HFFc6 (cell line): Measurements from ENCODE around the gene SLC25A42. TPM values are rescaled to one million over a fixed set of nuclear protein-coding genes. Genes with fewer than 3 reads are reported as not detected.
"Not testable (repeated sequence)": the region's sequence is repeated elsewhere in the genome, so short reads cannot be mapped to it uniquely, and the experiment has no call there.

ENCODE experiments used
- DNase-seq: peaks from one replicate; pipeline ENCODE4 v3.0.0-alpha.2; 2018
- H3K27ac Mint-ChIP-seq: 2 replicates; pipeline ENCODE4 v1.8.0; 2020; ENCODE audit warnings: mild to moderate bottlenecking, mixed read lengths
- H3K27me3 Mint-ChIP-seq: 2 replicates; pipeline ENCODE4 v1.8.0; 2021; ENCODE audit warnings: mild to moderate bottlenecking, moderate library complexity, mixed read lengths; ENCODE audit not compliant: insufficient read depth
- H3K36me3 Mint-ChIP-seq: 2 replicates; pipeline ENCODE4 v1.8.0; 2021; ENCODE audit warnings: low read depth, mixed read lengths
- H3K4me1 Mint-ChIP-seq: 2 replicates; pipeline ENCODE4 v1.8.0; 2020; ENCODE audit warnings: low read depth, mixed read lengths
- H3K4me3 Mint-ChIP-seq: 2 replicates; pipeline ENCODE4 v1.8.0; 2020; ENCODE audit warnings: mild to moderate bottlenecking, moderate library complexity, mixed read lengths
- H3K9me3 Mint-ChIP-seq: 2 replicates; pipeline ENCODE4 v1.8.0; 2020; ENCODE audit warnings: mild to moderate bottlenecking, mixed read lengths
- total RNA-seq, 6 experiments: library from RNA; stranded (reverse); fragmentation: NEBNext Ultra II Directional; extraction: Animal tissue kit (Norgen Biotek cat#: 25700); gene quantifications; 2 replicates in 1 of 6; 3 replicates in 5 of 6; pipeline ENCODE4 v1.2.3, GENCODE V29; 2021
- TF ChIP-seq, protein P1 (sequence below): fragments of 200-600 bp; sonication (generic); IDR thresholded peaks from 2 replicates; pipeline ENCODE4 v1.5.0; 2021; ENCODE audit warnings: antibody characterized with exemption, mild to moderate bottlenecking

Gene SLC25A42
- total RNA-seq, 6 experiments from 2014 or later = 8.7 to 11.7 (median 9.9) TPM

- no peak for DNase-seq
- TF ChIP-seq, protein P1, sequence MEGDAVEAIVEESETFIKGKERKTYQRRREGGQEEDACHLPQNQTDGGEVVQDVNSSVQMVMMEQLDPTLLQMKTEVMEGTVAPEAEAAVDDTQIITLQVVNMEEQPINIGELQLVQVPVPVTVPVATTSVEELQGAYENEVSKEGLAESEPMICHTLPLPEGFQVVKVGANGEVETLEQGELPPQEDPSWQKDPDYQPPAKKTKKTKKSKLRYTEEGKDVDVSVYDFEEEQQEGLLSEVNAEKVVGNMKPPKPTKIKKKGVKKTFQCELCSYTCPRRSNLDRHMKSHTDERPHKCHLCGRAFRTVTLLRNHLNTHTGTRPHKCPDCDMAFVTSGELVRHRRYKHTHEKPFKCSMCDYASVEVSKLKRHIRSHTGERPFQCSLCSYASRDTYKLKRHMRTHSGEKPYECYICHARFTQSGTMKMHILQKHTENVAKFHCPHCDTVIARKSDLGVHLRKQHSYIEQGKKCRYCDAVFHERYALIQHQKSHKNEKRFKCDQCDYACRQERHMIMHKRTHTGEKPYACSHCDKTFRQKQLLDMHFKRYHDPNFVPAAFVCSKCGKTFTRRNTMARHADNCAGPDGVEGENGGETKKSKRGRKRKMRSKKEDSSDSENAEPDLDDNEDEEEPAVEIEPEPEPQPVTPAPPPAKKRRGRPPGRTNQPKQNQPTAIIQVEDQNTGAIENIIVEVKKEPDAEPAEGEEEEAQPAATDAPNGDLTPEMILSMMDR = no peak
- Mint-ChIP-seq H3K27ac (no peak overlapping the region), H3K27me3 (peaks cover 2% of the 10 kb centered on the region; the same call in 1 of the 2 replicates), H3K4me1 (no peaks in the 10 kb centered on the region), H3K4me3 (no peak overlapping the region), H3K36me3 (no peaks in the 10 kb centered on the region), H3K9me3 (no peaks in the 10 kb centered on the region)
These were observed 81.5 kb downstream of the SLC25A42 start for GRCh38 chr19:19145281-19145680.

DNA sequence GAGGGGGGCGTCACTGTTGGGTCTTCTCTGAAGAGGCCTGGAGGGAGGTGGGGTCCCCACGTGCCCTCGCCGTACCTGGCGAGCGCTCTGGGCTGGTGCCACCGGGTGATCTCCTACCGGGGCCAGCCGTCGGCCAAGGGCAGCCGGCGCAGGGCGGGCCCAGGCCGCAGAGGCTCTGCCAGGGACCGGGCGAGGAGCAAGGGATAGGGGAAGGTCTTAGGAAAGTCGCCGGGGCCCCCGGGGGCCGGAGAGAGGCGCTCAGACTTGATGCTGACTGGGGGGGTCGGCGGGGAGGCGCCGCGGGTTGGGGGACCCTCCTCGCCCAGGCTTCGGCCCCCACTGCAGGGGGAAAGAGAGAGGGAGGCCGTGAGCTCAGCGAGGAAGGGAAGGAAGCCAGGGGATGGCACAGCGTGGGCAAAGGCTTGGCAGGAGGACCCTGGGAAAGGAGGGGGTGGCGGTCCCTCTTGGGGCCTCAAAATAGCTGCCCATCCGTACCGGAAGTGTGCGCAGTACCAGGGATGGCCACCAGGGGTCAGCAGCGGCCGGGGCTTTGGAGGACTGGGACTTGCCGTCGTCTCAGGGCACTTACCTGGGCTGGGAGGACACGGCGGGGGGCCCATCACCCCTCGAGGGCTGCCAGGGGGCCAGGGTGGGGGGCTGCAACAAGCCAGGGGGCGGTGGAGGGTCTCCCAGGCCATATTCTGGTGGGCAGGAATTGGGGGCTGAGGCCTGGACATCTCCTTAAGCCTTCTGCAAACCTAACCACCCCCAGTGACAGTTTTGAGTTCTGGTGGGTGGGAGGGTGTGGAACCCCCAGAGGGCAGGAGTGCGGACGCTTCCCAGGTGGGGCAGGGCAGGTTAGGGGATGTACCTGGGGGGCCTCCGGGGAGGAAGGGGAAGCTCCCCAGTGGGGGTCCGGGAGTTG lies 82.2 kb downstream of the SLC25A42 start:
- DNase-seq = peak; percentile 34
- Mint-ChIP-seq H3K4me3 (no peak overlapping the region), H3K36me3 (no peaks in the 10 kb centered on the region), H3K9me3 (no peaks in the 10 kb centered on the region), H3K4me1 (no peaks in the 10 kb centered on the region), H3K27me3 (peaks cover 2% of the 10 kb centered on the region; the same call in 1 of the 2 replicates), H3K27ac (0 out of 2 replicates have a peak overlapping the region, but pooled peaks have one; percentile 31)
- TF ChIP-seq, protein P1 = peak; percentile 96

- H3K36me3 Mint-ChIP-seq = no peaks in the 10 kb centered on the region
- TF ChIP-seq, protein P1 = no peak
These were observed 83.1 kb downstream of the SLC25A42 start for GRCh38 chr19:19146865-19147264.

GRCh38 chr19:19147344-19147743 lies 83.5 kb downstream of the SLC25A42 start:
- TF ChIP-seq, protein P1 = no peak
- H3K27ac Mint-ChIP-seq = no peak overlapping the region
- H3K9me3 Mint-ChIP-seq = no peaks in the 10 kb centered on the region
- H3K27me3 Mint-ChIP-seq = peaks cover 2% of the 10 kb centered on the region; the same call in 1 of the 2 replicates
- H3K36me3 Mint-ChIP-seq = no peaks in the 10 kb centered on the region
- no peaks in the 10 kb centered on the region for H3K4me1 Mint-ChIP-seq
- H3K4me3 Mint-ChIP-seq = no peak overlapping the region
- DNase-seq = no peak

More at GRCh38 chr19:19146865-19147264, 83.1 kb downstream of the SLC25A42 start:
- Mint-ChIP-seq H3K4me3 (no peak overlapping the region), H3K27ac (no peak overlapping the region), H3K4me1 (no peaks in the 10 kb centered on the region), H3K9me3 (no peaks in the 10 kb centered on the region), H3K27me3 (peaks cover 2% of the 10 kb centered on the region; the same call in 1 of the 2 replicates)
- DNase-seq = no peak

- DNase-seq, H3K9me3 Mint-ChIP-seq, H3K4me1 Mint-ChIP-seq, H3K36me3 Mint-ChIP-seq, H3K4me3 Mint-ChIP-seq, H3K27ac Mint-ChIP-seq, H3K27me3 Mint-ChIP-seq: not testable (repeated sequence)
These were observed 84.7 kb downstream of the SLC25A42 start for GRCh38 chr19:19148504-19148903.

GRCh38 chr19:19149435-19149834 lies 85.6 kb downstream of the SLC25A42 start:
- TF ChIP-seq, protein P1 = no peak
- Mint-ChIP-seq H3K4me3 (no peak overlapping the region), H3K4me1 (no peaks in the 10 kb centered on the region), H3K27me3 (peaks cover 1% of the 10 kb centered on the region; the same call in 1 of the 2 replicates), H3K9me3 (no peaks in the 10 kb centered on the region), H3K36me3 (no peaks in the 10 kb centered on the region), H3K27ac (no peak overlapping the region)
- DNase-seq = no peak
